Left ventricle myocardium inferior (tissue), 1 donor: ENCODE data around the gene GRIN3B. TPM values are rescaled to one million over a fixed set of nuclear protein-coding genes. Genes with fewer than 3 reads are reported as not detected.

ENCODE experiments used
- DNase-seq: peaks from one replicate; pipeline ENCODE4 v3.0.0-alpha.2; 2020
- H3K27ac ChIP-seq: fragments of 200-600 bp; replicated peaks from 2 replicates; pipeline ENCODE4 v1.8.0; 2021
- H3K27me3 ChIP-seq: fragments of 200-600 bp; 2 replicates; pipeline ENCODE4 v1.8.0; 2021; ENCODE audit warnings: low read depth
- H3K36me3 ChIP-seq: fragments of 200-600 bp; 2 replicates; pipeline ENCODE4 v1.8.0; 2021
- H3K4me1 ChIP-seq: fragments of 200-600 bp; 2 replicates; pipeline ENCODE4 v1.8.0; 2021
- H3K4me3 ChIP-seq: fragments of 200-600 bp; 2 replicates; pipeline ENCODE4 v1.8.0; 2021; ENCODE audit warnings: mild to moderate bottlenecking, moderate library complexity
- H3K9me3 ChIP-seq: fragments of 200-600 bp; replicated peaks from 2 replicates; pipeline ENCODE4 v1.8.0; 2021
- intact Hi-C: fragments of 100-400 bp; cut with micrococcal nuclease; formaldehyde crosslinking; loops from one replicate; pipeline ENCODE4 v1.11.0; 2022
- total RNA-seq: library from RNA; stranded (reverse); fragmentation: NEBNext Ultra II Directional; extraction: Animal tissue kit (Norgen Biotek cat#: 25700); gene quantifications from one replicate; pipeline ENCODE4 v1.2.1, GENCODE V29; 2021
- TF ChIP-seq, protein P1 (sequence below): fragments of 200-600 bp; IDR thresholded peaks from 2 replicates; pipeline ENCODE4 v1.8.0; 2021; ENCODE audit warnings: antibody characterized with exemption, mild to moderate bottlenecking, borderline replicate concordance
- donor health status: DM: no; HTN: yes; CAD: no; lungs with severe emphysema.

GRIN3B gene
- total RNA-seq, 1 donor from 2014 or later = not detected

DNA sequence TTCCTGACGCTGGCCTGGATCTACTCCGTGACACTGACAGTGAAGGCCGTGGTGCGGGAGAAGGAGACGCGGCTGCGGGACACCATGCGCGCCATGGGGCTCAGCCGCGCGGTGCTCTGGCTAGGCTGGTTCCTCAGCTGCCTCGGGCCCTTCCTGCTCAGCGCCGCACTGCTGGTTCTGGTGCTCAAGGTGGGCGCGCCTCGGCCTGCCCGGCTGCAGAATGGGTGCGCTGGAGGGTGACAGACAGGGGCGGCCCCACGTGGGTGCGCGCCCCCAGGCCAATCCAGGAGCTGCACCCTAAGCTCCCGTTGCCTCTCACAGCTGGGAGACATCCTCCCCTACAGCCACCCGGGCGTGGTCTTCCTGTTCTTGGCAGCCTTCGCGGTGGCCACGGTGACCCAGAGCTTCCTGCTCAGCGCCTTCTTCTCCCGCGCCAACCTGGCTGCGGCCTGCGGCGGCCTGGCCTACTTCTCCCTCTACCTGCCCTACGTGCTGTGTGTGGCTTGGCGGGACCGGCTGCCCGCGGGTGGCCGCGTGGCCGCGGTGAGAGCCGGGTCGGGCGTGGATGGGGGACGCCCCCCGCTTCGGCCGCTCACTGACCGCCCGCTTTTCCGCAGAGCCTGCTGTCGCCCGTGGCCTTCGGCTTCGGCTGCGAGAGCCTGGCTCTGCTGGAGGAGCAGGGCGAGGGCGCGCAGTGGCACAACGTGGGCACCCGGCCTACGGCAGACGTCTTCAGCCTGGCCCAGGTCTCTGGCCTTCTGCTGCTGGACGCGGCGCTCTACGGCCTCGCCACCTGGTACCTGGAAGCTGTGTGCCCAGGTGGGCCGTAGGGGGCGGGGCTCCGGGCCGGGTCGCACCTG, 46.8 kb downstream of the GRIN3B start:
- Histone ChIP-seq H3K9me3 (no peaks in the 10 kb centered on the region), H3K4me1 (no peaks in the 10 kb centered on the region), H3K4me3 (no peak overlapping the region), H3K36me3 (peaks cover 4% of the 10 kb centered on the region), H3K27me3 (no peaks in the 10 kb centered on the region), H3K27ac (no peak overlapping the region)
- TF ChIP-seq, protein P1, sequence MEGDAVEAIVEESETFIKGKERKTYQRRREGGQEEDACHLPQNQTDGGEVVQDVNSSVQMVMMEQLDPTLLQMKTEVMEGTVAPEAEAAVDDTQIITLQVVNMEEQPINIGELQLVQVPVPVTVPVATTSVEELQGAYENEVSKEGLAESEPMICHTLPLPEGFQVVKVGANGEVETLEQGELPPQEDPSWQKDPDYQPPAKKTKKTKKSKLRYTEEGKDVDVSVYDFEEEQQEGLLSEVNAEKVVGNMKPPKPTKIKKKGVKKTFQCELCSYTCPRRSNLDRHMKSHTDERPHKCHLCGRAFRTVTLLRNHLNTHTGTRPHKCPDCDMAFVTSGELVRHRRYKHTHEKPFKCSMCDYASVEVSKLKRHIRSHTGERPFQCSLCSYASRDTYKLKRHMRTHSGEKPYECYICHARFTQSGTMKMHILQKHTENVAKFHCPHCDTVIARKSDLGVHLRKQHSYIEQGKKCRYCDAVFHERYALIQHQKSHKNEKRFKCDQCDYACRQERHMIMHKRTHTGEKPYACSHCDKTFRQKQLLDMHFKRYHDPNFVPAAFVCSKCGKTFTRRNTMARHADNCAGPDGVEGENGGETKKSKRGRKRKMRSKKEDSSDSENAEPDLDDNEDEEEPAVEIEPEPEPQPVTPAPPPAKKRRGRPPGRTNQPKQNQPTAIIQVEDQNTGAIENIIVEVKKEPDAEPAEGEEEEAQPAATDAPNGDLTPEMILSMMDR = no peak
- no peak for DNase-seq
- intact Hi-C loops = no loop called here

DNA sequence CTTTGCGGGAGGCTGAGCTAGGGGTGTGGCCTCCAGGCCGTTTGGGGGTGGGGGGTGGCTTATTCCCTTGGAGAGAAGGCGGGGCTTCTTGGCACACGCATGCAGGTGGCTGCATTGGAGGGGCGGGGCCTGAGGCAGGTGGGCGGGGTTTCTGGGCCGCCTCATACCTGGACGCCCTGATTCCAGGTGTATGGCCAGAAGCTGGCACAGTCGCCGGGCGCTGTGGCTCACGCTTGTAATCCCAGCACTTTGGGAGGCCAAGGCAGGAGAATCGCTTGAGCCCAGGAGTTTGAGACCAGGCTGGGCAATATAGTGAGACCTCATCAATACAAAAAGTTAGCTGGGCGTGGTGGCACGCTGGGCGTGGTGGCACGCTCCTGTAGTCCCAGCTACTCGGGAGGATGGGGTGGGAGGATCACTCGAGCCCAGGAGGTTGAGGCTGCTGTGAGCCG, 47.5 kb downstream of the GRIN3B start:
- TF ChIP-seq, protein P1 = no peak
- no peaks in the 10 kb centered on the region for H3K4me1 ChIP-seq
- intact Hi-C loops = no loop called here
- DNase-seq = no peak
- H3K9me3 ChIP-seq = no peaks in the 10 kb centered on the region
- no peak overlapping the region for H3K4me3 ChIP-seq
- H3K36me3 ChIP-seq = peaks cover 4% of the 10 kb centered on the region
- H3K27ac ChIP-seq = no peak overlapping the region
- H3K27me3 ChIP-seq = no peaks in the 10 kb centered on the region

DNA sequence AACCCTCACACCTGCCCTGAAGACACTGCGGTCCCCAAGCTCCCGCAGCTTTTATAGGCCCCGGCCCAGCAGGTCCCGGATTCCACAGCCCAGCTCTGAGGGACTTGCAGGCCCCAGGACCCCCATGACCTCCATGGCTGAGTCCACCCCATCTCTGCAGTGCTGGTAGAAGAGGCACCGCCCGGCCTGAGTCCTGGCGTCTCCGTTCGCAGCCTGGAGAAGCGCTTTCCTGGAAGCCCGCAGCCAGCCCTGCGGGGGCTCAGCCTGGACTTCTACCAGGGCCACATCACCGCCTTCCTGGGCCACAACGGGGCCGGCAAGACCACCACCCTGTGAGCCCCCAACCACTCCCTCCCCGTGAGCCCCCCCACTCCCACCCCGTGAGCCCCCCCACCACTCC, 48.9 kb downstream of the GRIN3B start:
- Histone ChIP-seq H3K4me3 (no peak overlapping the region), H3K27ac (no peak overlapping the region), H3K9me3 (no peaks in the 10 kb centered on the region), H3K27me3 (no peaks in the 10 kb centered on the region), H3K4me1 (no peaks in the 10 kb centered on the region), H3K36me3 (peaks cover 4% of the 10 kb centered on the region)
- DNase-seq = no peak
- intact Hi-C loops = no loop called here
- TF ChIP-seq, protein P1 = no peak

DNA sequence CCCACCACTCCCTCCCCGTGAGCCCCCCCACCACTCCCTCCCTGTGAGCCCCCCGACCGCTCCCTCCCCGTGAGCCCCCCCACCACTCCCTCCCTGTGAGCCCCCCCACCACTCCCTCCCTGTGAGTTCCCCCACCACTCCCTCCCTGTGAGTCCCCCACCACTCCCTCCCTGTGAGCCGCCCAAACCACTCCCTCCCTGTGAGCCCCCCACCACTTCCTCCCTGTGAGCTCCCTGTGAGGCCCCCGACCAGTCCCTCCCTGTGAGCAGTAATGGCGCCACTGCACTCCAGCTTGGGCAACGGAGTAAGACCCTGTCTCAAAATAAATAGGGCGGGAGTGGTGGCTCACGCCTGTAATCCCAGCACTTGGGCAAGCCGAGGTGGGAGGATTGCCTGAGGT, 49.6 kb downstream of the GRIN3B start:
- no peak overlapping the region for H3K4me3 ChIP-seq
- no peaks in the 10 kb centered on the region for H3K4me1 ChIP-seq
- H3K9me3 ChIP-seq = no peaks in the 10 kb centered on the region
- H3K36me3 ChIP-seq = peaks cover 3% of the 10 kb centered on the region
- H3K27me3 ChIP-seq = no peaks in the 10 kb centered on the region
- intact Hi-C loops = no loop called here
- TF ChIP-seq, protein P1 = no peak
- H3K27ac ChIP-seq = no peak overlapping the region
- no peak for DNase-seq

DNA sequence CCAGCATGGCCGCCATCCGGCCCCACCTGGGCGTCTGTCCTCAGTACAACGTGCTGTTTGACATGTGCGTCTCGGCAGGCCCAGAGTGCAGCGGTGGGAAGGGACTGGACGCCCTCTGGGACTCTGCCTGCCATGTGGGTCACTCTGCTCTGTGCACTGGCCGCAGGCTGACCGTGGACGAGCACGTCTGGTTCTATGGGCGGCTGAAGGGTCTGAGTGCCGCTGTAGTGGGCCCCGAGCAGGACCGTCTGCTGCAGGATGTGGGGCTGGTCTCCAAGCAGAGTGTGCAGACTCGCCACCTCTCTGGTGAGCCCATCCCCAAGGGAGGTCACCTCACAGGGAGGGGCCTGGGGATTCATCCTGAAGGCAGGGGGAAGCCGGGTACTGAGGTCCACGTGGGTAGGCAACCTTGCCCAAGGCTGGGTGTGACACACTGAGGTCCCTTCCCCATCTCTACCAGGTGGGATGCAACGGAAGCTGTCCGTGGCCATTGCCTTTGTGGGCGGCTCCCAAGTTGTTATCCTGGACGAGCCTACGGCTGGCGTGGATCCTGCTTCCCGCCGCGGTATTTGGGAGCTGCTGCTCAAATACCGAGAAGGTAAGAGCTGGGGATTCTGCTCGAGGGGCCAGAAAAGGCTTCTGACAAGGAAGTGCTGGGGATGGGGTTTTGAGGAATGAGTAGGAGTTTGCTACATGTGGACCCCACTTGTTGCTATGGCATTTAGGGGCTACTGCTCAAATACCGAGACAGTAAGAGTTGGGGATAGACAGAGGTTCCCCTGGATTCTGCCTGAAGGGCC, 51.0 kb downstream of the GRIN3B start:
- TF ChIP-seq, protein P1 = no peak
- Histone ChIP-seq H3K27me3 (no peaks in the 10 kb centered on the region), H3K27ac (no peak overlapping the region), H3K4me3 (no peak overlapping the region), H3K4me1 (no peaks in the 10 kb centered on the region), H3K9me3 (peaks cover 8% of the 10 kb centered on the region), H3K36me3 (peaks cover 12% of the 10 kb centered on the region)
- DNase-seq = no peak
- intact Hi-C loops = no loop called here
